Liver (tissue), 9 donors: ENCODE results near the gene CNIH3. TPM values are rescaled to one million over a fixed set of nuclear protein-coding genes. Genes with fewer than 3 reads are reported as not detected.

Source experiments
- DNase-seq: peaks from one replicate; pipeline ENCODE4 v3.0.0-alpha.2; 2017; ENCODE audit warnings: low spot score
- H3K27ac ChIP-seq, 2 donors: one replicate each; pipeline ENCODE4 v1.7.0; 2013; ENCODE audit warnings: inconsistent platforms in 2 of 2, low read length in 2 of 2, control low read depth in 1 of 2, low read depth in 1 of 2, mild to moderate bottlenecking in 1 of 2
- H3K27me3 ChIP-seq, 4 donors: one replicate each; pipeline versions ENCODE4 v1.6.1 to v1.7.0; 2013; ENCODE audit warnings: low read length in 3 of 4, inconsistent platforms in 1 of 4, mild to moderate bottlenecking in 1 of 4, moderate library complexity in 1 of 4; ENCODE audit not compliant: control insufficient read depth in 4 of 4, insufficient read depth in 4 of 4
- H3K36me3 ChIP-seq, 4 donors: one replicate each; pipeline versions ENCODE4 v1.6.1 to v1.7.0; 2013; ENCODE audit warnings: low read length in 3 of 4, mild to moderate bottlenecking in 3 of 4, low read depth in 1 of 4, moderate library complexity in 1 of 4; ENCODE audit not compliant: control insufficient read depth in 4 of 4, insufficient read depth in 3 of 4
- H3K4me1 ChIP-seq, 4 donors: one replicate each; pipeline versions ENCODE4 v1.6.1 to v1.7.0; 2013; ENCODE audit warnings: low read length in 3 of 4, mild to moderate bottlenecking in 3 of 4, moderate library complexity in 1 of 4; ENCODE audit not compliant: control insufficient read depth in 4 of 4, insufficient read depth in 4 of 4
- H3K4me3 ChIP-seq, 3 donors: one replicate each; pipeline versions ENCODE4 v1.6.1 to v1.7.0; 2013; ENCODE audit warnings: low read length in 3 of 3, control low read depth in 1 of 3, low read depth in 1 of 3, mild to moderate bottlenecking in 1 of 3
- H3K9ac ChIP-seq, 2 donors: one replicate each; pipeline ENCODE4 v1.7.0; 2013; ENCODE audit warnings: low read length in 2 of 2, mild to moderate bottlenecking in 2 of 2, moderate library complexity in 2 of 2, control low read depth in 1 of 2, low read depth in 1 of 2
- H3K9me3 ChIP-seq, 4 donors: one replicate each; pipeline versions ENCODE4 v1.6.1 to v1.7.0; 2013; ENCODE audit warnings: low read length in 3 of 4; ENCODE audit not compliant: control insufficient read depth in 4 of 4
- CTCF ChIP-seq: fragments of 150-350 bp; IDR thresholded peaks from 2 replicates; pipeline ENCODE4 v1.5.1; 2017; ENCODE audit warnings: improper control_type of control experiment, low read depth, low read length; ENCODE audit not compliant: missing input control
- EGR1 ChIP-seq, 2 donors: IDR thresholded peaks; 2 replicates each; pipeline ENCODE4 v1.6.1; 2016 to 2018; ENCODE audit warnings: antibody characterized with exemption in 2 of 2, low read depth in 2 of 2
- FOXA1 ChIP-seq: IDR thresholded peaks from 2 replicates; pipeline ENCODE4 v1.6.1; 2016; ENCODE audit warnings: antibody characterized with exemption
- FOXA2 ChIP-seq: IDR thresholded peaks from 2 replicates; pipeline ENCODE4 v1.6.1; 2016; ENCODE audit warnings: antibody characterized with exemption
- GABPA ChIP-seq, 2 donors: IDR thresholded peaks in 1 of 2; conservative IDR thresholded peaks in 1 of 2; 2 replicates each; pipeline ENCODE4 v1.6.1; 2016; ENCODE audit warnings: antibody characterized with exemption in 2 of 2, mild to moderate bottlenecking in 1 of 2, moderate library complexity in 1 of 2
- HNF4A ChIP-seq, 2 donors: conservative IDR thresholded peaks; 2 replicates each; pipeline ENCODE4 v1.6.1; 2016; ENCODE audit warnings: antibody characterized with exemption in 2 of 2, mild to moderate bottlenecking in 2 of 2
- HNF4G ChIP-seq: IDR thresholded peaks from 2 replicates; pipeline ENCODE4 v1.6.1; 2016; ENCODE audit warnings: antibody characterized with exemption
- JUND ChIP-seq, 2 donors: IDR thresholded peaks; 2 replicates each; pipeline ENCODE4 v1.6.1; 2016; ENCODE audit warnings: antibody characterized with exemption in 2 of 2
- MAX ChIP-seq: IDR thresholded peaks from 2 replicates; pipeline ENCODE4 v1.6.1; 2016; ENCODE audit warnings: antibody characterized with exemption
- NR2F2 ChIP-seq: IDR thresholded peaks from 2 replicates; pipeline ENCODE4 v1.6.1; 2016; ENCODE audit warnings: antibody characterized with exemption
- RAD21 ChIP-seq, 2 donors: IDR thresholded peaks; 2 replicates each; pipeline ENCODE4 v1.6.1; 2016; ENCODE audit warnings: antibody characterized with exemption in 2 of 2, mild to moderate bottlenecking in 2 of 2
- RXRA ChIP-seq, 2 donors: IDR thresholded peaks; 2 replicates each; pipeline ENCODE4 v1.6.1; 2017 to 2018; ENCODE audit warnings: antibody characterized with exemption in 2 of 2, mild to moderate bottlenecking in 1 of 2
- SP1 ChIP-seq: IDR thresholded peaks from 2 replicates; pipeline ENCODE4 v1.6.1; 2018; ENCODE audit warnings: antibody characterized with exemption, mild to moderate bottlenecking
- TAF1 ChIP-seq: conservative IDR thresholded peaks from 2 replicates; pipeline ENCODE4 v1.6.1; 2016; ENCODE audit warnings: antibody characterized with exemption, mild to moderate bottlenecking
- YY1 ChIP-seq: IDR thresholded peaks from 2 replicates; pipeline ENCODE4 v1.6.1; 2016; ENCODE audit warnings: antibody characterized with exemption, mild to moderate bottlenecking
- WGBS: extraction: QIAGEN DNeasy Blood & Tissue Kit; methylation state at CpG from one replicate; pipeline ENCODE4 v1.1.7; 2013; 5-methylcytosine and 5-hydroxymethylcytosine counted together
- polyA plus RNA-seq, 2 donors: library from polyadenylated mRNA; stranded (reverse) in 1 of 2; unstranded in 1 of 2; fragments of 200-250 nt in 1 of 2; fragments of >200 nt in 1 of 2; fragmentation: Nextera tagmentation in 1 of 2; extraction: Ambion mirVana in 1 of 2; gene quantifications; one replicate each; pipeline versions ENCODE4 v1.2.1 to v1.2.3, GENCODE V29; 2013 to 2015
- total RNA-seq, 2 donors: library from RNA; depleted of rRNA; stranded (reverse); fragments of >200 nt; gene quantifications; one replicate each; pipeline ENCODE4 v1.2.3, GENCODE V29; 2014
- TF ChIP-seq, protein P1 (sequence below): IDR thresholded peaks from 2 replicates; pipeline ENCODE4 v1.6.1; 2016; ENCODE audit warnings: antibody characterized with exemption
- TF ChIP-seq, protein P2 (sequence below): IDR thresholded peaks from 2 replicates; pipeline ENCODE4 v1.6.1; 2016; ENCODE audit warnings: antibody characterized with exemption, mild to moderate bottlenecking
- TF ChIP-seq, protein P3 (sequence below): IDR thresholded peaks from 2 replicates; pipeline ENCODE4 v1.6.1; 2016; ENCODE audit warnings: antibody characterized with exemption
- donor health status: healthy.
- donor health status: healthy.
- donor health status: healthy.
- donor health status: healthy.
- donor health status: healthy.

CNIH3 gene
- total and polyA plus RNA-seq, 4 donors = 0.39 to 1.0 (median 0.93) TPM

- Histone ChIP-seq H3K27ac (no peak overlapping the region), H3K4me3 (no peak overlapping the region), H3K36me3 (no peaks in the 10 kb centered on the region), H3K27me3 (no peaks in the 10 kb centered on the region), H3K4me1 (no peaks in the 10 kb centered on the region), H3K9ac (no peak overlapping the region), H3K9me3 (no peaks in the 10 kb centered on the region)
- 93% methylated on average over 1 of the region's 1 CpG for WGBS
- TF ChIP-seq, protein P1, sequence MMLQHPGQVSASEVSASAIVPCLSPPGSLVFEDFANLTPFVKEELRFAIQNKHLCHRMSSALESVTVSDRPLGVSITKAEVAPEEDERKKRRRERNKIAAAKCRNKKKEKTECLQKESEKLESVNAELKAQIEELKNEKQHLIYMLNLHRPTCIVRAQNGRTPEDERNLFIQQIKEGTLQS = no peak
- TF ChIP-seq, protein P2, sequence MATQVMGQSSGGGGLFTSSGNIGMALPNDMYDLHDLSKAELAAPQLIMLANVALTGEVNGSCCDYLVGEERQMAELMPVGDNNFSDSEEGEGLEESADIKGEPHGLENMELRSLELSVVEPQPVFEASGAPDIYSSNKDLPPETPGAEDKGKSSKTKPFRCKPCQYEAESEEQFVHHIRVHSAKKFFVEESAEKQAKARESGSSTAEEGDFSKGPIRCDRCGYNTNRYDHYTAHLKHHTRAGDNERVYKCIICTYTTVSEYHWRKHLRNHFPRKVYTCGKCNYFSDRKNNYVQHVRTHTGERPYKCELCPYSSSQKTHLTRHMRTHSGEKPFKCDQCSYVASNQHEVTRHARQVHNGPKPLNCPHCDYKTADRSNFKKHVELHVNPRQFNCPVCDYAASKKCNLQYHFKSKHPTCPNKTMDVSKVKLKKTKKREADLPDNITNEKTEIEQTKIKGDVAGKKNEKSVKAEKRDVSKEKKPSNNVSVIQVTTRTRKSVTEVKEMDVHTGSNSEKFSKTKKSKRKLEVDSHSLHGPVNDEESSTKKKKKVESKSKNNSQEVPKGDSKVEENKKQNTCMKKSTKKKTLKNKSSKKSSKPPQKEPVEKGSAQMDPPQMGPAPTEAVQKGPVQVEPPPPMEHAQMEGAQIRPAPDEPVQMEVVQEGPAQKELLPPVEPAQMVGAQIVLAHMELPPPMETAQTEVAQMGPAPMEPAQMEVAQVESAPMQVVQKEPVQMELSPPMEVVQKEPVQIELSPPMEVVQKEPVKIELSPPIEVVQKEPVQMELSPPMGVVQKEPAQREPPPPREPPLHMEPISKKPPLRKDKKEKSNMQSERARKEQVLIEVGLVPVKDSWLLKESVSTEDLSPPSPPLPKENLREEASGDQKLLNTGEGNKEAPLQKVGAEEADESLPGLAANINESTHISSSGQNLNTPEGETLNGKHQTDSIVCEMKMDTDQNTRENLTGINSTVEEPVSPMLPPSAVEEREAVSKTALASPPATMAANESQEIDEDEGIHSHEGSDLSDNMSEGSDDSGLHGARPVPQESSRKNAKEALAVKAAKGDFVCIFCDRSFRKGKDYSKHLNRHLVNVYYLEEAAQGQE = no peak
- TF ChIP-seq FOXA1 (no peak), EGR1 (IDR thresholded peaks at IDR 0.05; ENCODE audit: low read depth in 2 of 2) (no peak), HNF4G (no peak), FOXA2 (no peak), MAX (no peak)
- no peak for DNase-seq
These were observed 9.9 kb downstream of the CNIH3 start for GRCh38 chr1:224626042-224626441.

DNA sequence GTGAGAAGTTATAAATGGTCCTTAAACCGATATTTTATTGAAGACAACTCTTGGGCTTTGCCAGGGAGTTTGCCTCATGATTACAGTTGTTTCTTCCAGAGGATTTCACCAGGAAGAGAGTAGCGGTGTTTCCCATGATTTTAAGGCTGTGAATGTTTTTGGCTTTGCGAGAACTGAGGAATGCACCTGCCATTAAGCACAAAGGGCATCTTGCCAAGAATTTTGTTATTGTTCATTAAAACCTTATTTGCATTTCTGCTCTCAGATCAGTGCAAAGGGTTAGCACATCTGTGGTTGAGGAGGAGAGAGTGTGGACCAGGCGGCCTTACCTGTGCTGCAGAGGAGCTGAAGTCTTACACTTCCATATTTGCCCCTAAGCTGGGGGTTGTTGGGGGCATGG lies 13.8 kb downstream of the CNIH3 start:
- H3K4me1 ChIP-seq = no peaks in the 10 kb centered on the region
- WGBS = 94% methylated on average over 4 of the region's 4 CpGs
- H3K27me3 ChIP-seq = no peaks in the 10 kb centered on the region
- H3K27ac ChIP-seq = no peak overlapping the region
- H3K9me3 ChIP-seq = no peaks in the 10 kb centered on the region
- TF ChIP-seq MAX (no peak), EGR1 (IDR thresholded peaks at IDR 0.05; ENCODE audit: low read depth in 2 of 2) (no peak), RAD21 (IDR thresholded peaks at IDR 0.05) (no peak), GABPA (IDR thresholded peaks at IDR 0.05 in 1 of 2, conservative IDR thresholded peaks at IDR 0.05 in 1 of 2) (no peak), FOXA2 (no peak), YY1 (no peak), CTCF (no peak), FOXA1 (no peak), RXRA (IDR thresholded peaks at IDR 0.05) (no peak), NR2F2 (no peak), HNF4G (no peak), TAF1 (no peak), HNF4A (conservative IDR thresholded peaks at IDR 0.05) (no peak), JUND (IDR thresholded peaks at IDR 0.05) (no peak), SP1 (no peak)
- TF ChIP-seq, protein P1 = no peak
- TF ChIP-seq, protein P2 = no peak
- TF ChIP-seq, protein P3, sequence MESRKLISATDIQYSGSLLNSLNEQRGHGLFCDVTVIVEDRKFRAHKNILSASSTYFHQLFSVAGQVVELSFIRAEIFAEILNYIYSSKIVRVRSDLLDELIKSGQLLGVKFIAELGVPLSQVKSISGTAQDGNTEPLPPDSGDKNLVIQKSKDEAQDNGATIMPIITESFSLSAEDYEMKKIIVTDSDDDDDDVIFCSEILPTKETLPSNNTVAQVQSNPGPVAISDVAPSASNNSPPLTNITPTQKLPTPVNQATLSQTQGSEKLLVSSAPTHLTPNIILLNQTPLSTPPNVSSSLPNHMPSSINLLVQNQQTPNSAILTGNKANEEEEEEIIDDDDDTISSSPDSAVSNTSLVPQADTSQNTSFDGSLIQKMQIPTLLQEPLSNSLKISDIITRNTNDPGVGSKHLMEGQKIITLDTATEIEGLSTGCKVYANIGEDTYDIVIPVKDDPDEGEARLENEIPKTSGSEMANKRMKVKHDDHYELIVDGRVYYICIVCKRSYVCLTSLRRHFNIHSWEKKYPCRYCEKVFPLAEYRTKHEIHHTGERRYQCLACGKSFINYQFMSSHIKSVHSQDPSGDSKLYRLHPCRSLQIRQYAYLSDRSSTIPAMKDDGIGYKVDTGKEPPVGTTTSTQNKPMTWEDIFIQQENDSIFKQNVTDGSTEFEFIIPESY = no peak
- H3K4me3 ChIP-seq = no peak overlapping the region
- no peaks in the 10 kb centered on the region for H3K36me3 ChIP-seq
- H3K9ac ChIP-seq = no peak overlapping the region
- DNase-seq = no peak
